Sigmoid colon (tissue), 4 donors: ENCODE measurements around the gene SERINC3.

Experiments
- CTCF ChIP-seq, 4 experiments: fragments of 450-650 bp in 3 of 4; fragments of 200-600 bp in 1 of 4; IDR thresholded peaks; one replicate each; pipeline ENCODE4 v1.5.1; 2016 to 2019; ENCODE audit warnings: antibody characterized with exemption in 4 of 4, mild to moderate bottlenecking in 3 of 4, moderate library complexity in 2 of 4
- POLR2AphosphoS5 ChIP-seq, 4 donors: sonication (generic); formaldehyde crosslinking; IDR thresholded peaks; one replicate each; pipeline ENCODE4 v1.6.1; 2017; ENCODE audit warnings: antibody characterized with exemption in 4 of 4

GRCh38 chr20:44491635-44492395, 30.1 kb downstream of the SERINC3 start:
- peak in 1 of 4 donors; percentile 8 for TF ChIP-seq POLR2AphosphoS5 (IDR thresholded peaks at IDR 0.05)
- TF ChIP-seq CTCF (IDR thresholded peaks at IDR 0.05), result no peak
